Right cardiac atrium (tissue), 5 donors: ENCODE results near the gene SLC41A3. TPM values are rescaled to one million over a fixed set of nuclear protein-coding genes. Genes with fewer than 3 reads are reported as not detected.
"Not testable (repeated sequence)": the region's sequence is repeated elsewhere in the genome, so short reads cannot be mapped to it uniquely, and the experiment has no call there.

ENCODE experiments used
- ATAC-seq, 2 donors: fragments of 200-7000 bp; cut with Tn5 transposase; one replicate each; pipeline versions ENCODE4 v1.8.0 to v1.9.1; 2020; ENCODE audit warnings: moderate library complexity in 2 of 2, mild to moderate bottlenecking in 1 of 2
- DNase-seq, 3 donors: peaks; one replicate each; pipeline ENCODE4 v3.0.0-alpha.2; 2020
- H3K27ac ChIP-seq: one replicate; pipeline ENCODE4 v1.5.1; 2013; ENCODE audit warnings: mild to moderate bottlenecking, low read length, control low read depth, moderate library complexity
- H3K27me3 ChIP-seq: one replicate; pipeline ENCODE4 v1.6.1; 2013; ENCODE audit not compliant: control insufficient read depth, insufficient read depth
- H3K4me1 ChIP-seq: one replicate; pipeline ENCODE4 v1.6.1; 2013; ENCODE audit warnings: low read length; ENCODE audit not compliant: control insufficient read depth, insufficient read depth
- H3K4me3 ChIP-seq: one replicate; pipeline ENCODE4 v1.5.1; 2013; ENCODE audit warnings: low read length, control low read depth
- H3K9me3 ChIP-seq: one replicate; pipeline ENCODE4 v1.6.1; 2013; ENCODE audit warnings: low read length; ENCODE audit not compliant: control insufficient read depth
- WGBS: extraction: QIAGEN DNeasy Blood & Tissue Kit; methylation state at CpG from one replicate; pipeline ENCODE4 v1.1.7; 2013; 5-methylcytosine and 5-hydroxymethylcytosine counted together
- intact Hi-C, 4 donors: fragments of 100-400 bp; cut with DNase I; formaldehyde crosslinking; loops; one replicate each; pipeline versions ENCODE4 v1.11.0 to v1.14.0; 2022 to 2023
- polyA plus RNA-seq: library from polyadenylated mRNA; stranded (reverse); fragments of 200-250 nt; gene quantifications from one replicate; pipeline ENCODE4 v1.2.3, GENCODE V29; 2013
- total RNA-seq, 4 donors: library from RNA; stranded (reverse); fragmentation: NEBNext Ultra II Directional; extraction: Animal tissue kit (Norgen Biotek cat#: 25700); gene quantifications; one replicate each; pipeline ENCODE4 v1.2.1, GENCODE V29; 2021
- donor health status: healthy with polysubstance abuse.
- donor health status: DM: no; HTN: yes; CAD: no.
- donor health status: DM: no; HTN: no; CAD: no.
- donor health status: DM: no; HTN: yes; CAD: no; lungs with severe emphysema.
- donor health status: DM: yes; HTN: yes; CAD: no.

SLC41A3 gene
- total and polyA plus RNA-seq, 5 donors = 25.6 to 38.9 (median 36.9) TPM

DNA sequence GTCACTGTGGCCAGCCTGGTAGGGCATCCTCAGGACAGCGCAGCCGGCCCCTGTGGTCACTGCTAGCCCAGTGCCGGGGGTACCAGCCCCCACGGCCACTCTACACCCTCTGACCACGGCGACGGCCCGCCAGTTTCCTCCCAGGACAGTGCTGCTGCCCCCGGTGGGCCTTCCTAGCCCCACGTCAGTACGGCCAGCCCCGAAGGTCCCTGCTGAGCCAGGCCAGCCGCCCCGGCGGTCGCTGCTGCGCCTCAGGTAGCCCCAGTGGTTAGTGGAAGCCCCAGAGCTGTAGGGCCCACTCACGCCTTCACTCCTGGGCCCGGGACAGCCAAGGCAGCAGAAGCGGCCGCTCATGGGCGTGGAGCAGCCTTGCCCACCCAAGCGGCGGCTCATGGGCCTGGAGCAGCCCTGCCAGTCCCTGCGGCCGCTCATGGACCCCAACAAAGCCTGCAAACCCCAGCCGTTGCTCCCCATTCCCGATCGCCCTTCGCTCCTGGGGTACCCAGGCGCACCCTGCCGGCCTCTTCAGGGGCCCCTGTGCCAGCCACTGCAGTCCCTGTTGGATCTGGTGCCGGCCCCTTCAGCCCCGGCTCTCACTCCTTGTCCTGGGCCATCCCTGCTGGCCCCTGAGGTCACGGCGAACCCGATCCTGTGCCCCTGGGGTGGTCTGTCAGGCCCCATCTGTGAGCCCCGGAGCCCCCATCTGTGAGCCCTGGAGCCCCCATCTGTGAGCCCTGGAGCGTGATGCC is 124.4 kb downstream of the SLC41A3 start:
- Histone ChIP-seq H3K27ac (no peak overlapping the region), H3K9me3 (no peaks in the 10 kb centered on the region), H3K4me1 (no peaks in the 10 kb centered on the region), H3K4me3 (no peak overlapping the region), H3K27me3 (no peaks in the 10 kb centered on the region)
- intact Hi-C loops = no loop called here
- peak in 2 of 3 donors; percentile 48 to 58 for DNase-seq
- peak; percentile 26 to 27 for ATAC-seq
- WGBS = 95% methylated on average over 39 of the region's 39 CpGs

DNA sequence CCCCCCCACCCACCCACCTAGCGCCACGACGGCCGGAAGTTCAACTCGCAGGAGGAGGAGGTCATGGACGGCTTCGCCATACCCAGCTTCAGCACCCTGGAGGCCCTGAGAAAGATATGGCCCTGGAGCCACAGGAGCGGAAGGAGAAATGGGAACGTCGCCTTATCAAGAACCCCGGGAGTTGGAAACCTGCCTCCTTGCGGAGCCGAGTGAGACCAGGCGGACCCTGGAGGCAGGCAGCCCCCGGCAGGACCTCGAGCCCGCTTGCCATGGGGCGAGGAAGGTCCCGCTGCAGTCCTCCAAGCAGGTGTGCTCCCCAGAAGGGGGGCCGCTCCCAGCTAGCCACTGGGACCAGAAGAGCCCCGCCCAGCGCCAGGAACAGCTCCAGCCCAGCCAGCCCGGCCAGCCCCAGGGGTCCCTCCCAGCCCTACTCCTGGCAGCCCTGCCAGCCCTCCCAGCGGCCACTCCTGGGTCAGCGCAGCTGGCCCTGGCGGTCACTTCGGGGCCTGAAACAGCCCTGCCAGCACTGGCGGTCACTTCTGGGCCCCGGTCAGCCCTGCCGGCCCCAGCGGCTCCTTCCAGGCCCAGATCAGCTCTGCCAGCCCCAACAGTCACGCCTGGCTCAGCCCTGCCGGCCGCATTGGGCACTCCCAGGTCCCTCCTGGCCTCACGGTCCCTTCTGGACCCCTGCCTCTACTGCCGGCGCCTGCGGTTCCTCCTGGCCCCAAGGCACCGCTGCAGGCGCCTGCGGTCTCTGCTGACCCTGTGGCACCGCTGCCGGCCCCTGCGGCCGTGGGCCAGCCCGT is 125.2 kb downstream of the SLC41A3 start:
- ATAC-seq (peak; percentile 18 to 29), DNase-seq (peak in 2 of 3 donors; percentile 45 to 58)
- 72% methylated on average over 46 of the region's 46 CpGs for WGBS
- Histone ChIP-seq H3K4me1 (no peaks in the 10 kb centered on the region), H3K9me3 (no peaks in the 10 kb centered on the region), H3K27me3 (no peaks in the 10 kb centered on the region), H3K27ac (no peak overlapping the region), H3K4me3 (peak overlapping the region; percentile 54)
- intact Hi-C loops = no loop called here

DNA sequence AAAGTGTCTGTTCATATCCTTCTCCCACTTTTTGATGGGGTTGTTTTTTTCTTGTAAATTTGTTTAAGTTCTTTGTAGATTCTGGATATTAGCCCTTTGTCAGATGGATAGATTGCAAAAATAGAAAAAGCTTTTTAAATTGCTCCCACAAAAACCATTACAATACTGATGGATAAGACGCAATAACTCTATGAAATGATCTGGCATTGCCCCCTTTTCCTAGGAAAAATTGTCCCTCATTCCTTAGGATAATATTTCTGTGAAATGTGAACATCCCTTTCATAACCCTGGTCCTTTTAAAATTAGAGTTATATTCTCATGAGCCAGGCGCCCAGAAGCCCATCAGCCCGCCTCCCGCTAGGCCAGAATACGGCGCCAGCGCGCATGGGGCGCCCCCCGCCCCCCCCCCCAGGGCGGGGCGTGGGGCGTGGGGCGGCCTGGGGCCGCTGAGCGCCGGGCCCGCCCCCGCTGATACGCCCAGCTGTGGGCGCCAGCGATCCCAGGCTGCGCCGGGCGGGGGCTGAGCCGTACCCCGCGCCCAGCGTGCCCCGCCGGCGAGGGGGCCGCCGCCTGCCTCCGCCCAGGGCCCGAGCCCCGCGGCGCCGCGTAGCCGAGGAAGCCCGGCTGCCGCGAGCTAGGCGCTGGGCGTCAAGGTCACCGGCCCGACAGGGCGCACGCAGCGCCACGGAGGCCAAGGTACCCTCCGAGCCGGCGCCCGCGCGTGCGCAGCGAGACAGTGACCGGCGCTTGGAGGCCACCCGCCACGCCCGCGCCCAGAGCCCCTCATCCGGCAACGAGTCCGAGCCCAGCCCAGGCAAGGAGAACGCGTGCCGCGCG is 126.0 kb downstream of the SLC41A3 start:
- H3K27ac ChIP-seq = peak overlapping the region; percentile 30
- no peaks in the 10 kb centered on the region for H3K4me1 ChIP-seq
- DNase-seq (peak in 2 of 3 donors; percentile 54 to 57), ATAC-seq (peak; percentile 39 to 73)
- WGBS = 4% methylated on average over 74 of the region's 75 CpGs
- no peaks in the 10 kb centered on the region for H3K27me3 ChIP-seq
- intact Hi-C loops = no loop called here
- peak overlapping the region; percentile 54 for H3K4me3 ChIP-seq
- no peaks in the 10 kb centered on the region for H3K9me3 ChIP-seq

DNA sequence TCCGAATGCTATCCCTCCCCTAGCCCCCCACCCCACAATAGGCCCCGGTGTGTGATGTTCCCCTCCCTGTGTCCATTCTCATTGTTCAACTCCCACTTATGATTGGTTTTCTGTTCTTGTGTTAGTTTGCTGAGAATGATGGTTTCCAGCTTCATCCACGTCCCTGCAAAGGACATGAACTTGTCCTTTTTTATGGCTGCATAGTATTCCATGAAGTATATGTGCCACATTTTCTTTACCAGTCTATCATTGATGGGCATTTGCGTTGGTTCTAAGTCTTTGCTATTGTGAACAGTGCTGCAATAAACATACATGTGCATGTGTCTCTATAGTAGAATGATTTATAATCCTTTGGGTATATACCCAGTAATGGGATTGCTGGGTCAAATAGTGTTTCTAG is 126.9 kb downstream of the SLC41A3 start:
- DNase-seq, H3K4me3 ChIP-seq, H3K4me1 ChIP-seq, H3K9me3 ChIP-seq, intact Hi-C loops, ATAC-seq, H3K27ac ChIP-seq, H3K27me3 ChIP-seq: not testable (repeated sequence)
- 91% methylated on average over 4 of the region's 4 CpGs for WGBS

Other genes starting within 250 kb of the SLC41A3 start
- gene ROPN1B, start 114.9 kb downstream of the SLC41A3 start, total RNA-seq = 1 to 10 TPM; 2.0 to 4.8 (median 3.6) TPM
- 4.5 TPM for gene ROPN1B, start 114.9 kb downstream of the SLC41A3 start, polyA plus RNA-seq
- 10 to 100 TPM in 2 of 4 donors, 1 to 10 TPM in 2; 7.5 to 16.3 (median 12.5) TPM for gene ALDH1L1, start 96.5 kb upstream of the SLC41A3 start, total RNA-seq
- gene ALDH1L1, start 96.5 kb upstream of the SLC41A3 start, polyA plus RNA-seq = 11.0 TPM